ENCODE measurements around the gene TAAR2. TPM values are rescaled to one million over a fixed set of nuclear protein-coding genes. Genes with fewer than 3 reads are reported as not detected.

Gene TAAR2
- total and polyA plus RNA-seq, 2 of the 13 experiments (the other 11 are each of a cell fraction or from before 2014, with no cell fraction given): not detected

DNA sequence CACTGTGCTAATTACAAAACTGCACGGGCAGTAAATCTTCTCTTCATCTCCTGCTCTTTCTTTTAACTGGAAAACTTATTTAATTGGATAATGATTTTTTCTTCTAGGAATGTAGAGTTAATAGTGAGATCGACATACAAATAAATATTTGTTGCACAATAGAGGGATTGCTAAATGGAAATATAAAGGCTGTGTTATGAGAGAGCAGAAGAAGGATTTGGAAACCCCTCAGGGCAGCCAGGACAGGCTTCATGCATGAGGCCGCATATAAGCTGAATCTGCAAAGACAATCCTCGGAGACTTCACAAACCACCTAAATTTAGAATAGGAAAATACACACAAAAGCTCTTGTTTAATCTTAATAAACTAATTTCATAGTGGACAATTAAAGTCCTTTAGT, 37.8 kb upstream of the TAAR2 start:
- no TSS peak for BruUV-seq (replicated peaks)
- Histone ChIP-seq H3K4me1 (ENCODE audit: insufficient read depth, low read length) (no peaks in the 10 kb centered on the region), H3K36me3 (replicated peaks in 1 of 2; ENCODE audit: control insufficient read depth in 1 of 2, insufficient read depth in 2 of 2, low read length in 2 of 2) (no peaks in the 10 kb centered on the region), H3K9ac (ENCODE audit: insufficient read depth, low read depth, low read length) (no peak overlapping the region), H4K20me1 (ENCODE audit: insufficient read depth, low read length) (no peaks in the 10 kb centered on the region), H3K27ac (ENCODE audit: extremely low read length, insufficient read depth, low read length) (no peak overlapping the region), H3K4me3 (replicated peaks in 1 of 3; ENCODE audit: insufficient read depth in 1 of 3, low read depth in 2 of 3, low read length in 3 of 3) (no peak overlapping the region), H3K4me2 (ENCODE audit: low read depth, low read length) (no peak overlapping the region), H3K27me3 (ENCODE audit: control insufficient read depth in 1 of 2, insufficient read depth in 2 of 2, low read length in 2 of 2) (no peaks in the 10 kb centered on the region; a peak in 1 of 5 replicates), H2AFZ (ENCODE audit: low read length) (no peak overlapping the region), H3K79me2 (ENCODE audit: insufficient read depth, low read length) (no peaks in the 10 kb centered on the region), H3K9me3 (ENCODE audit: low read length) (no peaks in the 10 kb centered on the region)
- ATAC-seq (no peak), FAIRE-seq (no peak), DNase-seq (ENCODE audit: low spot score) (no peak)
- ChIA-PET POLR2A (no interaction called here), CTCF (ENCODE audit: low intra/inter-chr PET ratio, low total read pairs) (no interaction called here)
- in situ Hi-C loops (cut with HindIII; ENCODE audit: extremely low pct_ligation_motif_present, low pct_unique_long_range_greater_than_20kb): no loop called here
- no peak for TF ChIP-seq ZNF18 (CRISPR knock-in tag; IDR thresholded peaks at IDR 0.05; ENCODE audit: insufficient replicate concordance)
- TF ChIP-seq, protein P1, sequence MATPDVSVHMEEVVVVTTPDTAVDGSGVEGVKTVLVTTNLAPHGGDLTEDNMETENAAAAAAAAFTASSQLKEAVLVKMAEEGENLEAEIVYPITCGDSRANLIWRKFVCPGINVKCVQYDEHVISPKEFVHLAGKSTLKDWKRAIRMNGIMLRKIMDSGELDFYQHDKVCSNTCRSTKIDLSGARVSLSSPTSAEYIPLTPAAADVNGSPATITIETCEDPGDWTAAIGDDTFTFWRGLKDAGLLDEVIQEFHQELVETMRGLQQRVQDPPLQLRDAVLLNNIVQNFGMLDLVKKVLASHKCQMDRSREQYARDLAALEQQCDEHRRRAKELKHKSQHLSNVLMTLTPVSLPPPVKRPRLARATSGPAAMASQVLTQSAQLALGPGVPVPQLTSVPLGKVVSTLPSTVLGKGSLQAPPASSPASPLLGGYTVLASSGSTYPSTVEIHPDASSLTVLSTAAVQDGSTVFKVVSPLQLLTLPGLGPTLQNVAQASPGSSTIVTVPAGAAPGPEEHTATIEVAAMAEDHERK (CRISPR knock-in tag; IDR thresholded peaks at IDR 0.05; ENCODE audit: low read depth): no peak
- TF ChIP-seq CEBPB (IDR thresholded peaks at IDR 0.05; ENCODE audit: borderline replicate concordance, low read depth, low read length): peak; percentile 44; the same call in 1 of the 2 replicates
- TF ChIP-seq, protein P2, sequence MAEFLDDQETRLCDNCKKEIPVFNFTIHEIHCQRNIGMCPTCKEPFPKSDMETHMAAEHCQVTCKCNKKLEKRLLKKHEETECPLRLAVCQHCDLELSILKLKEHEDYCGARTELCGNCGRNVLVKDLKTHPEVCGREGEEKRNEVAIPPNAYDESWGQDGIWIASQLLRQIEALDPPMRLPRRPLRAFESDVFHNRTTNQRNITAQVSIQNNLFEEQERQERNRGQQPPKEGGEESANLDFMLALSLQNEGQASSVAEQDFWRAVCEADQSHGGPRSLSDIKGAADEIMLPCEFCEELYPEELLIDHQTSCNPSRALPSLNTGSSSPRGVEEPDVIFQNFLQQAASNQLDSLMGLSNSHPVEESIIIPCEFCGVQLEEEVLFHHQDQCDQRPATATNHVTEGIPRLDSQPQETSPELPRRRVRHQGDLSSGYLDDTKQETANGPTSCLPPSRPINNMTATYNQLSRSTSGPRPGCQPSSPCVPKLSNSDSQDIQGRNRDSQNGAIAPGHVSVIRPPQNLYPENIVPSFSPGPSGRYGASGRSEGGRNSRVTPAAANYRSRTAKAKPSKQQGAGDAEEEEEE (CRISPR knock-in tag; IDR thresholded peaks at IDR 0.05; ENCODE audit: borderline replicate concordance): no peak
- TF ChIP-seq, protein P3, sequence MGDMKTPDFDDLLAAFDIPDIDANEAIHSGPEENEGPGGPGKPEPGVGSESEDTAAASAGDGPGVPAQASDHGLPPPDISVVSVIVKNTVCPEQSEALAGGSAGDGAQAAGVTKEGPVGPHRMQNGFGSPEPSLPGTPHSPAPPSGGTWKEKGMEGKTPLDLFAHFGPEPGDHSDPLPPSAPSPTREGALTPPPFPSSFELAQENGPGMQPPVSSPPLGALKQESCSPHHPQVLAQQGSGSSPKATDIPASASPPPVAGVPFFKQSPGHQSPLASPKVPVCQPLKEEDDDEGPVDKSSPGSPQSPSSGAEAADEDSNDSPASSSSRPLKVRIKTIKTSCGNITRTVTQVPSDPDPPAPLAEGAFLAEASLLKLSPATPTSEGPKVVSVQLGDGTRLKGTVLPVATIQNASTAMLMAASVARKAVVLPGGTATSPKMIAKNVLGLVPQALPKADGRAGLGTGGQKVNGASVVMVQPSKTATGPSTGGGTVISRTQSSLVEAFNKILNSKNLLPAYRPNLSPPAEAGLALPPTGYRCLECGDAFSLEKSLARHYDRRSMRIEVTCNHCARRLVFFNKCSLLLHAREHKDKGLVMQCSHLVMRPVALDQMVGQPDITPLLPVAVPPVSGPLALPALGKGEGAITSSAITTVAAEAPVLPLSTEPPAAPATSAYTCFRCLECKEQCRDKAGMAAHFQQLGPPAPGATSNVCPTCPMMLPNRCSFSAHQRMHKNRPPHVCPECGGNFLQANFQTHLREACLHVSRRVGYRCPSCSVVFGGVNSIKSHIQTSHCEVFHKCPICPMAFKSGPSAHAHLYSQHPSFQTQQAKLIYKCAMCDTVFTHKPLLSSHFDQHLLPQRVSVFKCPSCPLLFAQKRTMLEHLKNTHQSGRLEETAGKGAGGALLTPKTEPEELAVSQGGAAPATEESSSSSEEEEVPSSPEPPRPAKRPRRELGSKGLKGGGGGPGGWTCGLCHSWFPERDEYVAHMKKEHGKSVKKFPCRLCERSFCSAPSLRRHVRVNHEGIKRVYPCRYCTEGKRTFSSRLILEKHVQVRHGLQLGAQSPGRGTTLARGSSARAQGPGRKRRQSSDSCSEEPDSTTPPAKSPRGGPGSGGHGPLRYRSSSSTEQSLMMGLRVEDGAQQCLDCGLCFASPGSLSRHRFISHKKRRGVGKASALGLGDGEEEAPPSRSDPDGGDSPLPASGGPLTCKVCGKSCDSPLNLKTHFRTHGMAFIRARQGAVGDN (CRISPR knock-in tag; IDR thresholded peaks at IDR 0.05): no peak
- intact Hi-C loops (cut with micrococcal nuclease; ENCODE audit: unreplicated experiment): no loop called here
- WGBS (ENCODE audit: low lambda C conversion rate): 50% methylated on average over 4 of the region's 4 CpGs
